ENCODE data around the gene RMC1.

GRCh38 chr18:23573020-23573419, 69.7 kb downstream of the RMC1 start:
- TF ChIP-seq TARDBP (IDR thresholded peaks at IDR 0.05) (no peak), ARNT (IDR thresholded peaks at IDR 0.05) (no peak), FOXA1 (IDR thresholded peaks at IDR 0.05) (no peak), SP1 (IDR thresholded peaks at IDR 0.05) (no peak), ZNF384 (IDR thresholded peaks at IDR 0.05) (no peak), BHLHE40 (IDR thresholded peaks at IDR 0.05; ENCODE audit: borderline replicate concordance) (no peak), FOXK2 (IDR thresholded peaks at IDR 0.05) (no peak), ELF4 (IDR thresholded peaks at IDR 0.05) (no peak), L3MBTL2 (conservative IDR thresholded peaks at IDR 0.05) (no peak), HDGF (IDR thresholded peaks at IDR 0.05; ENCODE audit: borderline replicate concordance) (no peak)
- TF ChIP-seq, protein P1, sequence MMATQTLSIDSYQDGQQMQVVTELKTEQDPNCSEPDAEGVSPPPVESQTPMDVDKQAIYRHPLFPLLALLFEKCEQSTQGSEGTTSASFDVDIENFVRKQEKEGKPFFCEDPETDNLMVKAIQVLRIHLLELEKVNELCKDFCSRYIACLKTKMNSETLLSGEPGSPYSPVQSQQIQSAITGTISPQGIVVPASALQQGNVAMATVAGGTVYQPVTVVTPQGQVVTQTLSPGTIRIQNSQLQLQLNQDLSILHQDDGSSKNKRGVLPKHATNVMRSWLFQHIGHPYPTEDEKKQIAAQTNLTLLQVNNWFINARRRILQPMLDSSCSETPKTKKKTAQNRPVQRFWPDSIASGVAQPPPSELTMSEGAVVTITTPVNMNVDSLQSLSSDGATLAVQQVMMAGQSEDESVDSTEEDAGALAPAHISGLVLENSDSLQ (IDR thresholded peaks at IDR 0.05): no peak
